H9 (cell line): Measurements from ENCODE around the gene CFAP161. TPM values are rescaled to one million over a fixed set of nuclear protein-coding genes. Genes with fewer than 3 reads are reported as not detected.
A peak's percentile ranks its signal among the peaks of the same experiment; 100 is the strongest.

Experiments
- DNase-seq: peaks from one replicate; pipeline ENCODE4 v3.0.0-alpha.2; 2017
- H2AFZ ChIP-seq: one replicate; pipeline ENCODE4 v1.6.1; 2013; ENCODE audit warnings: mild to moderate bottlenecking, low read length, control low read depth, moderate library complexity
- H2AK5ac ChIP-seq: 2 replicates; pipeline ENCODE4 v1.6.1; 2013; ENCODE audit warnings: low read length, control low read depth, mixed read lengths; ENCODE audit not compliant: insufficient read length
- H2BK120ac ChIP-seq: one replicate; pipeline ENCODE4 v1.6.1; 2013; ENCODE audit warnings: low read depth, mild to moderate bottlenecking, low read length, control low read depth, inconsistent platforms; ENCODE audit not compliant: poor library complexity, severe bottlenecking
- H2BK12ac ChIP-seq: 2 replicates; pipeline ENCODE4 v1.6.1; 2013; ENCODE audit warnings: low read length, control low read depth, mixed read lengths, low read depth; ENCODE audit not compliant: insufficient read length
- H2BK15ac ChIP-seq: 2 replicates; pipeline ENCODE4 v1.6.1; 2013; ENCODE audit warnings: low read depth, low read length, control low read depth
- H2BK20ac ChIP-seq: one replicate; pipeline ENCODE4 v1.6.1; 2013; ENCODE audit warnings: low read depth, mild to moderate bottlenecking, low read length, control low read depth, inconsistent platforms; ENCODE audit not compliant: poor library complexity, severe bottlenecking
- H2BK5ac ChIP-seq: 2 replicates; pipeline ENCODE4 v1.6.1; 2013; ENCODE audit warnings: low read length, control low read depth, mixed read lengths; ENCODE audit not compliant: insufficient read length
- H3K14ac ChIP-seq: 2 replicates; pipeline ENCODE4 v1.6.1; 2013; ENCODE audit warnings: low read length, control low read depth; ENCODE audit not compliant: insufficient read depth
- H3K18ac ChIP-seq: 2 replicates; pipeline ENCODE4 v1.6.1; 2013; ENCODE audit warnings: low read depth, mild to moderate bottlenecking, mixed read lengths, low read length, control low read depth; ENCODE audit not compliant: insufficient read length
- H3K23ac ChIP-seq: 2 replicates; pipeline ENCODE4 v1.6.1; 2013; ENCODE audit warnings: low read length, control low read depth, mixed read lengths, low read depth; ENCODE audit not compliant: insufficient read length
- H3K23me2 ChIP-seq: 2 replicates; pipeline ENCODE4 v1.6.1; 2013; ENCODE audit warnings: low read depth, mild to moderate bottlenecking, mixed read lengths, low read length, control low read depth; ENCODE audit not compliant: insufficient read length, poor library complexity, severe bottlenecking
- H3K27ac ChIP-seq: 2 replicates; pipeline ENCODE4 v1.5.1; 2013; ENCODE audit warnings: low read length, control low read depth, mixed read lengths, low read depth; ENCODE audit not compliant: insufficient read length
- H3K27me3 ChIP-seq: 2 replicates; pipeline ENCODE4 v1.6.1; 2013; ENCODE audit warnings: low read length, control low read depth, inconsistent platforms; ENCODE audit not compliant: insufficient read depth
- H3K4ac ChIP-seq: 2 replicates; pipeline ENCODE4 v1.6.1; 2013; ENCODE audit warnings: low read depth, mild to moderate bottlenecking, control low read depth, inconsistent platforms, low read length, moderate library complexity
- H3K4me1 ChIP-seq: 2 replicates; pipeline ENCODE4 v1.6.1; 2013; ENCODE audit warnings: low read length, control low read depth, inconsistent platforms; ENCODE audit not compliant: insufficient read depth
- H3K4me2 ChIP-seq: 2 replicates; pipeline ENCODE4 v1.6.1; 2013; ENCODE audit warnings: low read length, control low read depth, mixed read lengths; ENCODE audit not compliant: insufficient read length, insufficient read depth
- H3K56ac ChIP-seq: 2 replicates; pipeline ENCODE4 v1.6.1; 2013; ENCODE audit warnings: low read depth, mild to moderate bottlenecking, mixed read lengths, low read length, control low read depth; ENCODE audit not compliant: insufficient read length
- H3K79me1 ChIP-seq: 2 replicates; pipeline ENCODE4 v1.6.1; 2013; ENCODE audit warnings: low read depth, mild to moderate bottlenecking, moderate library complexity, low read length, control low read depth, inconsistent platforms; ENCODE audit not compliant: insufficient read depth, poor library complexity, severe bottlenecking
- H3K79me2 ChIP-seq: 2 replicates; pipeline ENCODE4 v1.6.1; 2013; ENCODE audit warnings: low read length, control low read depth, inconsistent platforms; ENCODE audit not compliant: insufficient read depth
- H3K9ac ChIP-seq: 2 replicates; pipeline ENCODE4 v1.6.1; 2013; ENCODE audit warnings: low read length, control low read depth, mixed read lengths; ENCODE audit not compliant: insufficient read length; ENCODE audit errors: extremely low read depth
- H3K9me3 ChIP-seq: one replicate; pipeline ENCODE4 v1.6.1; 2013; ENCODE audit warnings: low read depth, low read length, inconsistent platforms; ENCODE audit not compliant: control insufficient read depth
- H3T11ph ChIP-seq: one replicate; pipeline ENCODE4 v1.6.1; 2013; ENCODE audit warnings: mild to moderate bottlenecking, low read length, control low read depth, inconsistent platforms
- H4K20me1 ChIP-seq: one replicate; pipeline ENCODE4 v1.6.1; 2013; ENCODE audit not compliant: control insufficient read depth, insufficient read length, insufficient read depth
- H4K5ac ChIP-seq: 2 replicates; pipeline ENCODE4 v1.6.1; 2013; ENCODE audit warnings: low read depth, mild to moderate bottlenecking, mixed read lengths, low read length, control low read depth; ENCODE audit not compliant: insufficient read length
- H4K8ac ChIP-seq: replicated peaks from 2 replicates; pipeline ENCODE4 v1.6.1; 2013; ENCODE audit warnings: low read length, control low read depth, mixed read lengths, low read depth; ENCODE audit not compliant: insufficient read length
- H4K91ac ChIP-seq: 2 replicates; pipeline ENCODE4 v1.6.1; 2013; ENCODE audit warnings: low read depth, mild to moderate bottlenecking, moderate library complexity, mixed read lengths, low read length, control low read depth; ENCODE audit not compliant: insufficient read length
- H3K27ac Mint-ChIP-seq, 3 experiments: 2 replicates in 2 of 3; 3 replicates in 1 of 3; pipeline ENCODE4 v1.8.0; 2020 to 2021; ENCODE audit warnings: mixed read lengths in 3 of 3, mild to moderate bottlenecking in 1 of 3, moderate library complexity in 1 of 3
- H3K27me3 Mint-ChIP-seq: 2 replicates; pipeline ENCODE4 v1.8.0; 2021; ENCODE audit warnings: low read depth, mild to moderate bottlenecking, moderate library complexity, mixed read lengths
- H3K36me3 Mint-ChIP-seq, 3 experiments: 2 replicates in 2 of 3; 3 replicates in 1 of 3; pipeline ENCODE4 v1.8.0; 2020 to 2021; ENCODE audit warnings: low read depth in 3 of 3, mixed read lengths in 3 of 3; ENCODE audit not compliant: insufficient read depth in 1 of 3
- H3K4me1 Mint-ChIP-seq, 2 experiments: 2 replicates each; pipeline ENCODE4 v1.8.0; 2020; ENCODE audit warnings: mixed read lengths in 2 of 2
- H3K4me3 Mint-ChIP-seq, 2 experiments: 2 replicates in 1 of 2; 3 replicates in 1 of 2; pipeline ENCODE4 v1.8.0; 2020 to 2021; ENCODE audit warnings: mild to moderate bottlenecking in 2 of 2, mixed read lengths in 2 of 2, moderate library complexity in 1 of 2
- H3K9me3 Mint-ChIP-seq, 2 experiments: 2 replicates in 1 of 2; 3 replicates in 1 of 2; pipeline ENCODE4 v1.8.0; 2020; ENCODE audit warnings: mild to moderate bottlenecking in 2 of 2, mixed read lengths in 2 of 2, moderate library complexity in 1 of 2
- CTCF ChIP-seq: fragments of 200-600 bp; sonication (generic); conservative IDR thresholded peaks from 3 replicates; pipeline ENCODE4 v1.8.0; 2021; ENCODE audit warnings: antibody characterized with exemption, mild to moderate bottlenecking
- whole genome bisulfite sequencing: extraction: QIAGEN DNeasy Blood & Tissue Kit; methylation state at CpG from one replicate; pipeline ENCODE4 v1.1.7; 2013; ENCODE audit warnings: missing lambda C conversion rate, low lambda C conversion rate, mixed read lengths; ENCODE audit not compliant: insufficient read length; ENCODE audit errors: extremely low coverage; 5-methylcytosine and 5-hydroxymethylcytosine counted together
- total RNA-seq: library from RNA; stranded (reverse); gene quantifications from 2 replicates; pipeline ENCODE4 v1.2.1, GENCODE V29; 2021

Gene CFAP161
- total RNA-seq, 1 experiment from 2014 or later, result 0.24 TPM

- Histone ChIP-seq H4K5ac (no peak overlapping the region), H3T11ph (no peak overlapping the region), H4K20me1 (no peaks in the 10 kb centered on the region), H3K9me3 (no peaks in the 10 kb centered on the region), H2AFZ (no peak overlapping the region), H3K56ac (no peak overlapping the region), H3K4me2 (no peak overlapping the region), H4K91ac (no peak overlapping the region), H2BK5ac (no peak overlapping the region), H2BK15ac (no peak overlapping the region), H3K4ac (no peak overlapping the region), H2BK20ac (no peak overlapping the region), H3K79me1 (no peaks in the 10 kb centered on the region), H3K4me1 (no peaks in the 10 kb centered on the region; the same call in 1 of the 2 replicates), H3K27me3 (no peaks in the 10 kb centered on the region), H3K18ac (no peak overlapping the region), H3K79me2 (no peaks in the 10 kb centered on the region), H3K27ac (no peak overlapping the region), H3K23ac (no peak overlapping the region), H2BK120ac (no peak overlapping the region), H3K9ac (no peak overlapping the region), H3K23me2 (no peaks in the 10 kb centered on the region), H3K14ac (no peak overlapping the region), H2BK12ac (no peak overlapping the region), H4K8ac (no peak overlapping the region), H2AK5ac (no peak overlapping the region)
- Mint-ChIP-seq H3K4me3 (no peak overlapping the region), H3K4me1 (peaks cover 16 to 17% of the 10 kb centered on the region in 2 experiments), H3K9me3 (no peaks in the 10 kb centered on the region; a peak in 2 of 5 replicates), H3K36me3 (no peaks in the 10 kb centered on the region), H3K27ac (peak overlapping the region in 1 of 3 experiments; percentile 19; a peak in 1 of 7 replicates), H3K27me3 (peaks cover 7% of the 10 kb centered on the region)
- no CpG with 5 or more reads among the region's 3 CpGs for WGBS
- DNase-seq, result no peak
- TF ChIP-seq CTCF, result no peak
Measured at GRCh38 chr15:81113204-81113657, 20.8 kb upstream of the CFAP161 start.
